Lower lobe of right lung (tissue), 2 donors: Measurements from ENCODE around the gene NAA38. TPM values are rescaled to one million over a fixed set of nuclear protein-coding genes. Genes with fewer than 3 reads are reported as not detected.

Source experiments
- ATAC-seq, 2 donors: fragments of 200-7000 bp; cut with Tn5 transposase; one replicate each; pipeline ENCODE4 v1.9.1; 2020 to 2022; ENCODE audit warnings: mild to moderate bottlenecking in 2 of 2, moderate library complexity in 2 of 2
- DNase-seq: peaks from one replicate; pipeline ENCODE4 v3.0.0-alpha.2; 2020
- H3K27ac ChIP-seq: fragments of 200-600 bp; one replicate; pipeline ENCODE4 v1.8.0; 2022
- H3K27me3 ChIP-seq: fragments of 200-600 bp; one replicate; pipeline ENCODE4 v1.8.0; 2022; ENCODE audit warnings: low read depth
- H3K36me3 ChIP-seq: fragments of 200-600 bp; one replicate; pipeline ENCODE4 v1.8.0; 2022; ENCODE audit warnings: mild to moderate bottlenecking
- H3K4me1 ChIP-seq: fragments of 200-600 bp; one replicate; pipeline ENCODE4 v1.8.0; 2022
- H3K4me3 ChIP-seq: fragments of 200-600 bp; one replicate; pipeline ENCODE4 v1.8.0; 2022; ENCODE audit warnings: mild to moderate bottlenecking
- H3K9me3 ChIP-seq: fragments of 200-600 bp; one replicate; pipeline ENCODE4 v1.8.0; 2022
- intact Hi-C: fragments of 100-400 bp; cut with DNase I; formaldehyde crosslinking; loops from one replicate; pipeline ENCODE4 v1.11.0; 2022
- total RNA-seq: library from RNA; stranded (reverse); fragmentation: NEBNext Ultra II Directional; extraction: Animal tissue kit (Norgen Biotek cat#: 25700); gene quantifications from one replicate; pipeline ENCODE4 v1.2.1, GENCODE V29; 2021
- TF ChIP-seq, protein P1 (sequence below): fragments of 200-600 bp; IDR thresholded peaks from one replicate; pipeline ENCODE4 v1.8.0; 2022; ENCODE audit warnings: antibody characterized with exemption, mild to moderate bottlenecking
- donor health status: DM: no; HTN: yes; CAD: no; lungs with severe emphysema.

The NAA38 gene
- total RNA-seq, 1 donor from 2014 or later = 61.5 TPM

DNA sequence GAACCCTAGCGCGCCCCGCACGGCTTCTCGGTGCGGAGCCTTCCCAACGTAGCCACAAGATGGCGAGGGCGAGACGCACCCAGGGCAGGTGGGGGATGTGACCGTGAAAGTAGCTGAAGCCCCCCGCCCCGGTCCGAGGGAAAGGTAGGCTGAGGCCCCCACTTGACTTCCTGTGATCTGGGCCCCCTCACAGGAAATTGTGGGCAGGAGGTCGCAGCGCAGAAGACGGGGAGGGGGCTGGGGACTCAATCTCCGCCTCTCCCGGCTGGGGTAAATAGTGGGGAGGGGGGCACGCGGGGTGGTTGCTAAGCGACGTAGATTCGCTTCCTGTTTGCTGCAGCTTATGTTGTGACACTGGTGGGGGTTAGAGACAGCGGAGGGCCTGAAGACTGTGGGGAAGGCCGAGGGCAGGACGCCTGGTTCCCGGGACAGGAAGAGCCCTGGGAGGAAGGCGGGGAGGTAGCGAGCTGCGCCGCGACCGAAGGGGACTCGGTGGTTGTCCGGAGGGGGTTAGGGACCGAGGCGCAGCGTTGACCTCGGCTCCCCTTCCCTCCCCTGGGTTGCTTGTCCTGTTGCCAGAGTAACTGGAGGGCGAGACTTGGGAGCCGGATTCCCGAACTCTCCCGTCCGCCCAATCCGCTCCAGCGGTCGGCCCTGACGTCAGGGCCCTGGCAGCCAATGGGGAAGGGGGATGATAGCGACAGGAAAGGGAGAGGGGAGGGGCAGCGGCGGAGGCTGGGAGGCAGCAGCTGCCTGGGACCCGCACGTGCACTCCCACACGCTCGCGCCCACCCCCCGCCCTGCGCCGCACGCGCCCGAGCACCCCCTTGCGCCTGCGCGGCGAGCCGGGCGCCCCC is 22.2 kb downstream of the NAA38 start:
- Histone ChIP-seq H3K36me3 (peaks cover 5% of the 10 kb centered on the region), H3K27ac (peak overlapping the region; percentile 99), H3K4me1 (peaks cover 32% of the 10 kb centered on the region), H3K27me3 (no peaks in the 10 kb centered on the region), H3K9me3 (no peaks in the 10 kb centered on the region), H3K4me3 (peak overlapping the region; percentile 87)
- DNase-seq (peak; percentile 97), ATAC-seq (peak; percentile 80 to 88)
- intact Hi-C loops = no loop called here
- TF ChIP-seq, protein P1, sequence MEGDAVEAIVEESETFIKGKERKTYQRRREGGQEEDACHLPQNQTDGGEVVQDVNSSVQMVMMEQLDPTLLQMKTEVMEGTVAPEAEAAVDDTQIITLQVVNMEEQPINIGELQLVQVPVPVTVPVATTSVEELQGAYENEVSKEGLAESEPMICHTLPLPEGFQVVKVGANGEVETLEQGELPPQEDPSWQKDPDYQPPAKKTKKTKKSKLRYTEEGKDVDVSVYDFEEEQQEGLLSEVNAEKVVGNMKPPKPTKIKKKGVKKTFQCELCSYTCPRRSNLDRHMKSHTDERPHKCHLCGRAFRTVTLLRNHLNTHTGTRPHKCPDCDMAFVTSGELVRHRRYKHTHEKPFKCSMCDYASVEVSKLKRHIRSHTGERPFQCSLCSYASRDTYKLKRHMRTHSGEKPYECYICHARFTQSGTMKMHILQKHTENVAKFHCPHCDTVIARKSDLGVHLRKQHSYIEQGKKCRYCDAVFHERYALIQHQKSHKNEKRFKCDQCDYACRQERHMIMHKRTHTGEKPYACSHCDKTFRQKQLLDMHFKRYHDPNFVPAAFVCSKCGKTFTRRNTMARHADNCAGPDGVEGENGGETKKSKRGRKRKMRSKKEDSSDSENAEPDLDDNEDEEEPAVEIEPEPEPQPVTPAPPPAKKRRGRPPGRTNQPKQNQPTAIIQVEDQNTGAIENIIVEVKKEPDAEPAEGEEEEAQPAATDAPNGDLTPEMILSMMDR = peak; percentile 75

DNA sequence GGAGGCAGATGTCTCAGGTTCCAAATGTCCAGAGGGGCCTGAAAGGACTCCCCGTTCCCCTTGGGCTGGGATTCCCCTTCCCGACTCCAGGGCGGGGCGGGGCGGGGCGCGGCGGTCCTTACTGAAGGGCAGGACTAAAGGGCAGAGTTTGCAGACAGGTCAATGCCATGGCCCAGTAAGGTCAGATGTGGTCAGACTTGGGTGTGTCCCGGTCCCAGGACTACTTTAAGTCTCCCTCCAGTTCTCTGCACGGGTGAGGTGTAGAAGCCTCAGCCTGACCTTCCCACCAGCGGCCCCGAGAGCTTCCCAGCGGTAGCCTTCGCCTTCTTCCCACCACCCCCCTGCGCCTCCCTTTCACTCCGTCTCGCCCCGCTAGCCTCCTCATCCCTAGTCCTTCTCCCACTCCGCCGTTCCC is 22.8 kb downstream of the NAA38 start:
- intact Hi-C loops = no loop called here
- Histone ChIP-seq H3K27ac (peak overlapping the region; percentile 99), H3K4me3 (peak overlapping the region; percentile 87), H3K36me3 (no peaks in the 10 kb centered on the region), H3K27me3 (no peaks in the 10 kb centered on the region), H3K4me1 (peaks cover 25% of the 10 kb centered on the region), H3K9me3 (no peaks in the 10 kb centered on the region)
- TF ChIP-seq, protein P1 = no peak
- peak; percentile 85 for DNase-seq
- ATAC-seq = peak; percentile 64 to 65

DNA sequence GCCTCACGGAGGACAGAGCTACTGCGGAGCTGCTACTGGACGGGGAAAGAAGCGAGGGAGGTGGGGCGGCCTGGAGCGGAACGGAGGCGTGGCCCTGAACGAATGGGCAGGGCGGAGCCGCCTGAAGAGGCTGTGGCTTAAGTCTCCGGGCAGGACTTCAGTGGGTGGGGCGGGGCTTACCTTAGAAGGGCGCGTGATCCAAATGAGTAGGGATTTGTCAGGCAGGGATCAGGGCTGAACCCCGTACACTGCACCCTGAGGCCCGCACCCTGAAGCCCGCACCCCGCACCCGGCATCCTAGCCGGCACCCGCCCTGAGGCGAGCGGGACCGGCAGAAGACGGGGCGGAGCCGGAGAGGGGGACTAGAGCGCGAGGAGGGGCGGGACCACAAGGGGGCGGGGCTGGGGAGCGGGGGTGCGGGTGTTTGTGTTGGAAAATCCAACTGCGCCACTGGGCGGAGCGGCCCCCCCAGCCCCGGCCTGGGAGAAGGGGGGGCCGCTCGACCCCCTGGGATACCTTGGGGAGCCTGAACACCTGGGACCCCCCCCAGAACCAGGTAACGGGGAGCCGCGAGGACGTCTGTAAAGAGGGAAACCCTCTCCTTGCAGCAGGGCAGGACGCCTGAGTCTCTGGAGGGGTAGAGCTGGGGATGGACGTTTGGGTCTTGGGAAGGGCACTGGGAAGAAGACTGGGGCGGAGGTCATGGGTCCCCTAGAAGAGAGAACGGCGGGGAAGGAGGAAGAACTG is 23.4 kb downstream of the NAA38 start, which contains the start of gene KDM6B:
Gene KDM6B, plus strand, starts transcription at position 423 of the 747 bp plus-strand sequence. CDS start 11,338 bp downstream, outside the sequence.
- no peaks in the 10 kb centered on the region for H3K36me3 ChIP-seq
- TF ChIP-seq, protein P1 = peak; percentile 7
- H3K4me3 ChIP-seq = peak within 1 kb of the TSS; percentile 87
- no peaks in the 10 kb centered on the region for H3K9me3 ChIP-seq
- H3K27me3 ChIP-seq = peaks cover 3% of the 10 kb centered on the region
- ATAC-seq (peak; percentile 73 to 82), DNase-seq (peak; percentile 97)
- peak within 1 kb of the TSS; percentile 99 for H3K27ac ChIP-seq
- peaks cover 19% of the 10 kb centered on the region for H3K4me1 ChIP-seq
- intact Hi-C loops = no loop called here

DNA sequence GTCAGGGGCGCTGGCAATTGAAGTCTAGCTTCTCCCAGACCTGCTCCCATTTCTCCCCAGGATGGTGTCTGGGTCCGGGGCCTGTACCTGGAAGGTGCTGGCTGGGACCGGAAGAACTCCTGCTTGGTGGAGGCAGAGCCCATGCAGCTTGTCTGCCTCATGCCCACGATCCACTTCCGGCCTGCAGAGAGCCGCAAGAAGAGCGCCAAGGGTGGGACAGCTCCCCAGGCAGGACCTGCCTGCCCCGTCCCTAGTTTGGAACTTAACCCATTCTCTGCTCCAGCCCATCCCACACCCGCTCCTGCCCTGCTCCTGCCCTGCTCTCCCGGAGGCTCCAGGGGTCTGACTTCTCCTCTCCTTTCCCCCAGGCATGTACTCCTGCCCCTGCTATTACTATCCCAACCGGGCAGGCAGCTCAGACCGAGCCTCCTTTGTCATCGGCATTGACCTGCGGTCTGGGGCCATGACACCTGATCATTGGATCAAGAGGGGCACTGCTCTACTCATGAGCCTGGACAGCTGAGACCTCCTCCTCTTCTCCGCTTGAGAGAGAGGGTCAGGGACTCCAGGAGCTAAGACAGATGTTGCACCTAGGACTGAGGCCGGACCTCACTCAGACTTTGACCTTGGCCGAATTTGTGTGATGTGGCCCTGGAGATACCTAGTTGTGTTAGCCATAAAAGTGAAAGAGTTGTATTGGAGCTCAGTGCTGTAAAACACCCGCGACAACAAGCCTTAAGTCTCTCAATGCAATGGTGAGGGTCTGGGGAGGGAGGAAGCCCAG is 24.2 kb downstream of the NAA38 start:
- H3K4me1 ChIP-seq = peaks cover 15% of the 10 kb centered on the region
- intact Hi-C loops = no loop called here
- no peak for DNase-seq
- no peaks in the 10 kb centered on the region for H3K9me3 ChIP-seq
- peak overlapping the region; percentile 87 for H3K4me3 ChIP-seq
- TF ChIP-seq, protein P1 = no peak
- H3K36me3 ChIP-seq = no peaks in the 10 kb centered on the region
- H3K27ac ChIP-seq = peak overlapping the region; percentile 99
- ATAC-seq = no peak
- peaks cover 3% of the 10 kb centered on the region for H3K27me3 ChIP-seq

DNA sequence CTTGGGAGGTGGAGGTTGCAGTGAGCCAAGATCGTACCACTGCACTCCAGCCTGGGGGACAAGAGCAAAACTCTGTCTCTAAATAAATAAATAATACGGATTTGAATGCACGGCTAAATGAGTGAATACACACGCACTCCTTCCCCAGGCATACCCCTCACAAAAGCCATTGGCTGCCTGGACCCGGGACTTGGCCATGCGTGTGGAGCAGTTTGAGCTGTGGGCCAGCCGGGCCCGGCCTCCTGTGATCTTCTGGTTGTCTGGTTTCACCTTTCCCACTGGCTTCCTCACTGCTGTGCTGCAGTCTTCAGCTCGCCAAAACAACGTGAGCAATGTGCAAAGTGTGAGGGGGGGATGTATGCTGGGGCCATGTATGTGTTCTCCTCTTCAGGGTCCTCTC is 24.9 kb downstream of the NAA38 start:
- DNase-seq = no peak
- Histone ChIP-seq H3K36me3 (no peaks in the 10 kb centered on the region), H3K27ac (no peak overlapping the region), H3K4me3 (no peak overlapping the region), H3K4me1 (peaks cover 10% of the 10 kb centered on the region), H3K27me3 (peaks cover 3% of the 10 kb centered on the region), H3K9me3 (no peaks in the 10 kb centered on the region)
- intact Hi-C loops = no loop called here
- TF ChIP-seq, protein P1 = no peak
- ATAC-seq = no peak
